Measurements from ENCODE around the gene SMIM10L2A.
"Not testable (repeated sequence)": the region's sequence is repeated elsewhere in the genome, so short reads cannot be mapped to it uniquely, and the experiment has no call there.

- TF ChIP-seq EP300 (IDR thresholded peaks at IDR 0.05); CTCF (IDR thresholded peaks at IDR 0.05); POLR2A (IDR thresholded peaks at IDR 0.05; ENCODE audit: low read depth): not testable (repeated sequence)
These were observed 15.3 kb upstream of the SMIM10L2A start for GRCh38 chrX:135406428-135406827.

Measured in esophagus muscularis mucosa (tissue), 4 donors.